D721Med (cell line): ENCODE measurements around the gene PRPF6.

ENCODE experiments used
- DNase-seq: peaks from one replicate; pipeline ENCODE4 v3.0.0; 2011; ENCODE audit warnings: low spot score; ENCODE audit not compliant: insufficient read length
- FAIRE-seq: peaks from 2 replicates; lab custom pipeline; 2011; peaks lifted over from hg19 to GRCh38; lab: Jason Lieb, UNC
- CTCF ChIP-seq: IDR thresholded peaks from 2 replicates; pipeline ENCODE4 v1.5.1; 2012; ENCODE audit warnings: mild to moderate bottlenecking, control low read depth; ENCODE audit not compliant: insufficient read depth; ENCODE audit errors: missing control alignments

The PRPF6 gene

GRCh38 chr20:64015635-64016034 is 34.7 kb downstream of the PRPF6 start:
- no peak for TF ChIP-seq CTCF
- DNase-seq: no peak
- no peak for FAIRE-seq

GRCh38 chr20:64021124-64021975 is 40.4 kb downstream of the PRPF6 start:
- TF ChIP-seq CTCF: no peak
- FAIRE-seq: no peak
- DNase-seq: no peak

GRCh38 chr20:64022671-64023360 is 41.9 kb downstream of the PRPF6 start:
- DNase-seq (no peak), FAIRE-seq (no peak)
- no peak for TF ChIP-seq CTCF

- TF ChIP-seq CTCF: no peak
- DNase-seq: no peak
- FAIRE-seq: no peak
These were observed 42.6 kb downstream of the PRPF6 start for GRCh38 chr20:64023361-64024140.

GRCh38 chr20:64024141-64024990 is 43.4 kb downstream of the PRPF6 start:
- DNase-seq (no peak), FAIRE-seq (no peak)
- TF ChIP-seq CTCF: no peak

GRCh38 chr20:64025101-64025825 is 44.3 kb downstream of the PRPF6 start:
- TF ChIP-seq CTCF: no peak
- DNase-seq: no peak
- no peak for FAIRE-seq
